ENCODE data around the gene SLC25A42. TPM values are rescaled to one million over a fixed set of nuclear protein-coding genes. Genes with fewer than 3 reads are reported as not detected.

The SLC25A42 gene
- total RNA-seq, 1 donor from 2014 or later = 10.8 TPM

DNA sequence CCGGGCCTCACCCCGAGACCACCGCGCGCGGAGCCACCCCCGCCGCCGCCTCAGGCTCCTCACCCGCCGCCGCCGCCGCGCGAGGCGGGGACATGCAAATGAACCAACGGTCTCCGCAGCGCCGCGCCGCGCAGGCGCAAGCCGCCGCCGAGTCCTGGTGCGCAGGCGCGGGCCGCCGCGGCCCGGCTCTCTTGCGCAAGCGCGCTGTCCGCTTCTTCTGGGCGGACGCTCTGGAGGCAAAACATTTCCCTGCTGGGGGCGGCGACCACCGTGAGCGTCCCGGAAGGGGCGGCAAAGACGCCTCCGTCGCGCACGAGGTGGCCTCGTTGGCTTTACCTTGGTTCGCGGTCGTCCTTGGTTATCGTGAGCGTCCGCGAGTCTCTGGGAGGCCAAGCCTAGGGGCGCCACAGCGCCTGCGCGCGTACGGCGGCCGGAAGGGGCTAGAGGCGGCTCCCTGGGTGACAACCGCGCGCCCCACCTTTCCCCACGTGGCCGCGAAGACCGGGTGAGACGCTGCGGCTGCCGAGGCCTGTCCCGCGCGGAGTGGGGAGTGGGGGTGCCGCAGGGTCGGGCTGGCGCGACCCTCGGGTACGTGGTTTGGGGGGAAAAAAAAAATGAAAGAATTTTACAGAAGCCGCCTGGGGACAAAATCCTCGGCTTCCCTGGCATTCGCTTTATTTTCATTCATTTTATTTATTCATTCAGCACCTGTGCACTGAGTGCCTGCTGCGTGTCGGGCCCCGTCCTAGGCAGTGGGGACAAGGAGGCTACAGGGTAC, 30.2 kb upstream of the SLC25A42 start, which contains the start of the genes ARMC6 and SUGP2:
Gene ARMC6, plus strand, starts transcription at position 178 of the 778 bp plus-strand sequence. CDS start 607 bp downstream, outside the sequence.
Gene SUGP2, minus strand, starts transcription at position 92 of the 778 bp plus-strand sequence. CDS start 2,446 bp downstream, outside the sequence.
- peaks cover 23% of the 10 kb centered on the region for H3K36me3 Mint-ChIP-seq (ENCODE audit: low read depth)
- DNase-seq (ENCODE audit: low spot score) = peak; percentile 89
- H3K27me3 Mint-ChIP-seq (ENCODE audit: insufficient read depth) = no peaks in the 10 kb centered on the region
- H3K9me3 Mint-ChIP-seq = no peaks in the 10 kb centered on the region
- intact Hi-C loops (cut with micrococcal nuclease) = loop anchor here (1.0 to 5.0 kb wide), 7 partner anchors 105 to 511 kb away; partner anchors contain the start of genes BORCS8, COPE, DDX49 and ELL
- peak within 1 kb of the TSS; percentile 98 for H3K4me3 Mint-ChIP-seq
- H3K4me1 Mint-ChIP-seq (ENCODE audit: low read depth) = peaks cover 25% of the 10 kb centered on the region
- peak within 1 kb of the TSS; percentile 98 for H3K27ac Mint-ChIP-seq

DNA sequence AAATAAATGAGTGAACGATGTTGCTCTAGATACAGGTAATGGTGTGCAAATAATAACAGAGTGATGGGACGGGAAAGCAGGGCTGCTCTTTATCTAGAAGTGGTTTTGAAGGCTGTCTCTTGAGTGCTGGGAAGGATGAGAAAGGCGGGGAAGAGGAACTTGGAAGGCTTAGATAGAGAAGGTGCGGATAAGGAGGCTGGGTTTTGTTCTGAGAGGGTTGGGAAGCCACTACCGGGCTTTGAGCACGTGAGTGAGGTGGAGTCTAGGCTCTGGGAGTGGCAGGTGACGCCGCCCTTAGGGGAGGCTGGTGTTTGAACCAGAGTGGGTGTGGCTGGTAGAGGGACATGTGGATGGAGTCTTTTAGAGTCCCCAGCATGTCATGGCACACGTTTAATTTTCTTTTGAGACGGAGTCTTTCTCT, 29.6 kb upstream of the SLC25A42 start:
- peaks cover 26% of the 10 kb centered on the region for H3K4me1 Mint-ChIP-seq (ENCODE audit: low read depth)
- H3K36me3 Mint-ChIP-seq (ENCODE audit: low read depth) = peaks cover 25% of the 10 kb centered on the region
- peak; percentile 73 for DNase-seq (ENCODE audit: low spot score)
- peak overlapping the region; percentile 92 for H3K4me3 Mint-ChIP-seq
- H3K27me3 Mint-ChIP-seq (ENCODE audit: insufficient read depth) = no peaks in the 10 kb centered on the region
- H3K27ac Mint-ChIP-seq = peak overlapping the region; percentile 93
- no peaks in the 10 kb centered on the region for H3K9me3 Mint-ChIP-seq
- intact Hi-C loops (cut with micrococcal nuclease) = loop anchor here (1.0 to 5.0 kb wide), 3 partner anchors 104 to 373 kb away; partner anchors contain the start of genes GATAD2A, TMEM161A and UPF1

- H3K4me3 Mint-ChIP-seq = no peak overlapping the region
- DNase-seq (ENCODE audit: low spot score) = peak; percentile 14
- intact Hi-C loops (cut with micrococcal nuclease) = no loop called here
- no peaks in the 10 kb centered on the region for H3K27me3 Mint-ChIP-seq (ENCODE audit: insufficient read depth)
- H3K27ac Mint-ChIP-seq = no peak overlapping the region
- H3K4me1 Mint-ChIP-seq (ENCODE audit: low read depth) = peaks cover 18% of the 10 kb centered on the region
- H3K36me3 Mint-ChIP-seq (ENCODE audit: low read depth) = peaks cover 16% of the 10 kb centered on the region
- H3K9me3 Mint-ChIP-seq = no peaks in the 10 kb centered on the region
Measured at GRCh38 chr19:19039901-19040300, 23.9 kb upstream of the SLC25A42 start.

- Mint-ChIP-seq H3K27me3 (ENCODE audit: insufficient read depth) (no peaks in the 10 kb centered on the region), H3K9me3 (no peaks in the 10 kb centered on the region), H3K4me1 (ENCODE audit: low read depth) (peaks cover 18% of the 10 kb centered on the region), H3K36me3 (ENCODE audit: low read depth) (peaks cover 19% of the 10 kb centered on the region), H3K4me3 (no peak overlapping the region), H3K27ac (no peak overlapping the region)
- DNase-seq (ENCODE audit: low spot score) = no peak
- intact Hi-C loops (cut with micrococcal nuclease) = no loop called here
Measured at GRCh38 chr19:19040417-19040816, 23.4 kb upstream of the SLC25A42 start.

- no peak for DNase-seq (ENCODE audit: low spot score)
- Mint-ChIP-seq H3K36me3 (ENCODE audit: low read depth) (peaks cover 10% of the 10 kb centered on the region), H3K27me3 (ENCODE audit: insufficient read depth) (no peaks in the 10 kb centered on the region), H3K4me3 (no peak overlapping the region), H3K27ac (no peak overlapping the region), H3K4me1 (ENCODE audit: low read depth) (peaks cover 18% of the 10 kb centered on the region), H3K9me3 (no peaks in the 10 kb centered on the region)
- intact Hi-C loops (cut with micrococcal nuclease) = no loop called here
Measured at GRCh38 chr19:19042732-19043280, 21.0 kb upstream of the SLC25A42 start.

GRCh38 chr19:19043481-19043880, 20.3 kb upstream of the SLC25A42 start:
- DNase-seq (ENCODE audit: low spot score) = no peak
- H3K36me3 Mint-ChIP-seq (ENCODE audit: low read depth) = peaks cover 14% of the 10 kb centered on the region
- intact Hi-C loops (cut with micrococcal nuclease) = no loop called here
- H3K27ac Mint-ChIP-seq = no peak overlapping the region
- H3K9me3 Mint-ChIP-seq = no peaks in the 10 kb centered on the region
- peaks cover 18% of the 10 kb centered on the region for H3K4me1 Mint-ChIP-seq (ENCODE audit: low read depth)
- no peak overlapping the region for H3K4me3 Mint-ChIP-seq
- H3K27me3 Mint-ChIP-seq (ENCODE audit: insufficient read depth) = no peaks in the 10 kb centered on the region

- intact Hi-C loops (cut with micrococcal nuclease) = no loop called here
- no peak for DNase-seq (ENCODE audit: low spot score)
- peaks cover 14% of the 10 kb centered on the region for H3K36me3 Mint-ChIP-seq (ENCODE audit: low read depth)
- no peaks in the 10 kb centered on the region for H3K9me3 Mint-ChIP-seq
- no peaks in the 10 kb centered on the region for H3K27me3 Mint-ChIP-seq (ENCODE audit: insufficient read depth)
- no peak overlapping the region for H3K27ac Mint-ChIP-seq
- H3K4me3 Mint-ChIP-seq = no peak overlapping the region
- peaks cover 18% of the 10 kb centered on the region for H3K4me1 Mint-ChIP-seq (ENCODE audit: low read depth)
Measured at GRCh38 chr19:19043881-19044280, 19.9 kb upstream of the SLC25A42 start.

DNA sequence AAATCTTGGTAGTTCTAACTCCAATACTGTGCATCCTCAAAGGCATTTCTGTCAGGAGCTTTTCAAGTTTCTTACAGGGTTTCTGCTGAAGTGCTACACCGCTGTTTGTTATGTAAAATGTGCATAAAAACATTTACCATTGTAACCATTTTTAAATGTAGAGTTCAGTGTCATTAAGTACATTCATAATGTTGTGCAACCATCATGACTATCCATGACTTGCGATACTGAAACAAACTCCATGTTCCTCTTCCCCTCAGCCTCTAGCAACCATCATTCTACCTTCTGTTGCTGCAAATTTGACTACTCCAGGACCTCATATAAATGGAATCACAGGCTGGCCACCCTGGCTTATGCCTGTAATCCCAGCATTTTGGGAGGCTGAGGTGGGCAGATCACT, 14.4 kb upstream of the SLC25A42 start:
- no peak overlapping the region for H3K4me3 Mint-ChIP-seq
- H3K27ac Mint-ChIP-seq = peak overlapping the region; percentile 7
- peaks cover 13% of the 10 kb centered on the region for H3K36me3 Mint-ChIP-seq (ENCODE audit: low read depth)
- no peaks in the 10 kb centered on the region for H3K9me3 Mint-ChIP-seq
- H3K27me3 Mint-ChIP-seq (ENCODE audit: insufficient read depth) = no peaks in the 10 kb centered on the region
- no peak for DNase-seq (ENCODE audit: low spot score)
- H3K4me1 Mint-ChIP-seq (ENCODE audit: low read depth) = no peaks in the 10 kb centered on the region
- intact Hi-C loops (cut with micrococcal nuclease) = no loop called here

- Mint-ChIP-seq H3K36me3 (ENCODE audit: low read depth) (peaks cover 11% of the 10 kb centered on the region), H3K4me1 (ENCODE audit: low read depth) (no peaks in the 10 kb centered on the region), H3K9me3 (no peaks in the 10 kb centered on the region), H3K27ac (no peak overlapping the region), H3K27me3 (ENCODE audit: insufficient read depth) (no peaks in the 10 kb centered on the region), H3K4me3 (no peak overlapping the region)
- DNase-seq (ENCODE audit: low spot score) = no peak
- intact Hi-C loops (cut with micrococcal nuclease) = no loop called here
Measured at GRCh38 chr19:19050104-19050503, 13.7 kb upstream of the SLC25A42 start.

DNA sequence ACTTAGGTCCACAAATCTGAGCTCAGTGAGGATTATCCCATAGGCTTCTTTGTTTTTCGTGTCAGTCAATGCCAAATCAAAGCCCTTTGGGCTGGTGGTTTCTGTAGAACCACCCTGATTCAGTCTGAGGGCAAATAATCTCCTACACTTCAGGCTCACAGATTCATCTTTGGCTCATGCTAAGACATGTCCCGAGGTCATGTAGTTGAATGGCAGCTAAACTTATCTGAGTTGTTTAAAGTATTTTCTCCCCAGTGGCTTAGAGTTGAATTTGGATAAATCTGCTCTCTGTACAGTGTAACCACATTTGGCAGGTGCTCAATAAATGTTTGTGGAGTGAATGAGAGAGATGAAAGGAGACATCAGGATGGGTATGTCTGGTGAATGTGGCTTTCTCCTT, 13.1 kb upstream of the SLC25A42 start:
- Mint-ChIP-seq H3K9me3 (no peaks in the 10 kb centered on the region), H3K4me1 (ENCODE audit: low read depth) (no peaks in the 10 kb centered on the region), H3K27ac (no peak overlapping the region), H3K36me3 (ENCODE audit: low read depth) (peaks cover 10% of the 10 kb centered on the region), H3K27me3 (ENCODE audit: insufficient read depth) (no peaks in the 10 kb centered on the region), H3K4me3 (no peak overlapping the region)
- no peak for DNase-seq (ENCODE audit: low spot score)
- intact Hi-C loops (cut with micrococcal nuclease) = no loop called here

DNA sequence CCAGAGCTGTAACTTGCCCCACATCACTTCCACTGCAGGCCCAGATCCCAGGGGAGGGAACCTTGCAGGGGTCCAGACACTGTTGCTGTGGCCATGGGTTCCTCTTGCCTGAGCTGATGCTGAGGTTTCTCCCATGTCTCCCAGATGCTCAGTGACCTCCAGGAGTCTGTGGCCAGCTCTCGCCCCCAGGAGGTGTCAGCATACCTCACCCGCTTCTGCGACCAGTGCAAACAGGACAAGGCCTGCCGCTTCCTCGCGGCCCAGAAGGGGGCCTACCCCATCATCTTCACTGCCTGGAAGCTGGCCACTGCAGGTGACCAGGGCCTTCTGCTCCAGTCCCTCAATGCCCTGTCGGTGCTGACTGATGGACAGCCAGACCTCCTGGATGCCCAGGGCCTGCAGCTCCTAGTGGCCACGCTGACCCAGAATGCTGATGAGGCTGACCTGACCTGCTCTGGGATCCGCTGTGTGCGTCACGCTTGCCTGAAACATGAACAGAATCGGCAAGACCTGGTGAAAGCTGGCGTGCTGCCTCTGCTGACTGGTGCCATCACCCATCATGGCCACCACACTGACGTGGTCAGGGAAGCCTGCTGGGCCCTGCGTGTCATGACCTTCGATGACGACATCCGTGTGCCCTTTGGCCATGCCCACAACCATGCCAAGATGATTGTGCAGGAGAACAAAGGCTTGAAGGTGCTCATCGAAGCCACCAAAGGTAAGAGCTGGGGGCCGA, 12.1 kb upstream of the SLC25A42 start:
- Mint-ChIP-seq H3K4me1 (ENCODE audit: low read depth) (no peaks in the 10 kb centered on the region), H3K4me3 (no peak overlapping the region), H3K9me3 (no peaks in the 10 kb centered on the region), H3K27me3 (ENCODE audit: insufficient read depth) (no peaks in the 10 kb centered on the region), H3K36me3 (ENCODE audit: low read depth) (peaks cover 10% of the 10 kb centered on the region), H3K27ac (no peak overlapping the region)
- no peak for DNase-seq (ENCODE audit: low spot score)
- intact Hi-C loops (cut with micrococcal nuclease) = loop anchor here (2.0 kb wide), 1 partner anchor 87 kb away; the partner anchor contains the start of gene TMEM161A

GRCh38 chr19:19052921-19053320, 10.9 kb upstream of the SLC25A42 start:
- no peaks in the 10 kb centered on the region for H3K27me3 Mint-ChIP-seq (ENCODE audit: insufficient read depth)
- no peak overlapping the region for H3K27ac Mint-ChIP-seq
- intact Hi-C loops (cut with micrococcal nuclease) = loop anchor here (2.0 kb wide), 1 partner anchor 86 kb away; the partner anchor contains the start of gene TMEM161A
- no peak for DNase-seq (ENCODE audit: low spot score)
- peaks cover 13% of the 10 kb centered on the region for H3K36me3 Mint-ChIP-seq (ENCODE audit: low read depth)
- H3K9me3 Mint-ChIP-seq = no peaks in the 10 kb centered on the region
- no peaks in the 10 kb centered on the region for H3K4me1 Mint-ChIP-seq (ENCODE audit: low read depth)
- no peak overlapping the region for H3K4me3 Mint-ChIP-seq
